Measurements from ENCODE around the gene FARS2.

FARS2 gene

DNA sequence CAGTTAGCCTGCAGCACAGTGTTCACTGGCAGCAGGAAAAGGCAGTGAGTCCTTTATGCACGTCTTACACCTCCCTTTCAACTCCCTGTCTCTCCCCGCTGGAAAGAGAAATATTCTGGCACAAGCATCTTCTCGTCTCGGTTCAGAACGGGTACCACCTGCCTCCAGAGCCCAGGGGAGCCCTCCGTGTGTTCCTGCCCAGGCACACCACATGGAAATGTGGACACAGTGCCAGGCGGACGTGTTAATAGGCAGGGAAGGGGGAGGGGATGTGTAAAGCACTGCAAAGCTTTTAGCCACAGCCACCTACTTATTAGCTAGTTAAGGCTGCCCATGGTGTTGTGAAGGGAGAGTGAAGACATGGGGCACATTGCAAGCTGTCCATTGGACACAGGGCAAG, 219.7 kb downstream of the FARS2 start:
- ChIA-PET CTCF (interaction anchor here (1.0 to 1.4 kb wide), 3 partner anchors 10 to 12 kb away, joined by 3 to 4 read pairs (median 3); no protein-coding TSS in a partner anchor), POLR2A (no interaction called here)
- TF ChIP-seq SUZ12 (IDR thresholded peaks at IDR 0.05), result no peak
- no peak for DNase-seq (ENCODE audit: extremely low spot score)

DNA sequence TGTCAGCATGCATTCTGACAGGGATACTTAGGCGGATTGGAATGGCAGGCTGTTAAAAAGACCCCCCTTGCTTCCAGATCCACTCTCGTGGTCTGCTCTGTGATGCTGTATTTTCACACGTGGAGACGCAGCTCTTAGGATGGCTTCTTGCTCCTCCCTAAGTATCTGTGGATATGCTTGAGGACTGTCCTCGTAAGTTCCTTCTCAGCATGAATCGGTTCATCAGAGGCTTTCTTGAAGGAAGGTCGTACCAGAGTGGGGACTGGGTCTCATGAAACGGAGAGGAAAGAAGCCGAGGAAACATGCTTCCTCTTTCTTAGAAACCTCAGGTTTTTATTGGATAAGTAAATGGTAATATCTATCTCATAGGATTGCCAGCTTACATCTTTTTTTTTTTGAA, 220.4 kb downstream of the FARS2 start:
- no peak for TF ChIP-seq SP1 (IDR thresholded peaks at IDR 0.05)
- no peak for TF ChIP-seq PKNOX1 (IDR thresholded peaks at IDR 0.05)
- TF ChIP-seq BHLHE40 (IDR thresholded peaks at IDR 0.05; ENCODE audit: borderline replicate concordance), result no peak
- no peak for TF ChIP-seq NFRKB (IDR thresholded peaks at IDR 0.05)
- TF ChIP-seq ELF4 (IDR thresholded peaks at IDR 0.05), result no peak
- no peak for DNase-seq (ENCODE audit: extremely low spot score)
- POLR2A ChIA-PET, result no interaction called here
- CTCF ChIA-PET, result interaction anchor here (1.1 to 1.4 kb wide), 2 partner anchors 11 to 13 kb away, joined by 3 to 4 read pairs; no protein-coding TSS in a partner anchor

DNA sequence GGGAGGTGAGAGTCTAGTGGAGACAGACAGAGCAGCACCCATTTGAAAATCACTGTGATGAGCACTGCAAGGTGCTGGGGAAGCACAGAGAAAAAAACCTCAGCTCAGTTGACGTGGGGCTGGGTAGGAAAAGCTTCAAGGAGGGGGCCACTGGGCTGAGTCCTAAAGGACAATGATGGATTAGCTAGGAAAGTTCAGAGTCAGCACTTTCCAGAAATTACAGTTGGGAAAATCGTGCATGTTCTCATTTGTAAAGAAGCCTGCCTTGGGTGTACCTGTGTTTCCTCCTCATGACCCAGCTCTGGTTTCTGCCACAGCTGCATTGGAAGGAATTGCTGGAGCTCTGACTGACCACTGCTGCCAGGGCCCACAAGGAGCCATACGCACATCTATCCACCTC, 221.3 kb downstream of the FARS2 start:
- CTCF ChIA-PET, result interaction anchor here (0.8 to 1.4 kb wide), 2 partner anchors 11 to 372 kb away, joined by 4 read pairs; no protein-coding TSS in a partner anchor
- TF ChIP-seq NFRKB (IDR thresholded peaks at IDR 0.05) (no peak), HDGF (IDR thresholded peaks at IDR 0.05; ENCODE audit: borderline replicate concordance) (no peak), PKNOX1 (IDR thresholded peaks at IDR 0.05) (no peak), FOXA1 (IDR thresholded peaks at IDR 0.05) (no peak), FOXM1 (IDR thresholded peaks at IDR 0.05; ENCODE audit: borderline replicate concordance) (no peak), ARNT (IDR thresholded peaks at IDR 0.05) (no peak), SUZ12 (IDR thresholded peaks at IDR 0.05) (no peak), ELF4 (IDR thresholded peaks at IDR 0.05) (no peak), BHLHE40 (IDR thresholded peaks at IDR 0.05; ENCODE audit: borderline replicate concordance) (no peak), CTBP1 (IDR thresholded peaks at IDR 0.05; ENCODE audit: borderline replicate concordance) (no peak), SP1 (IDR thresholded peaks at IDR 0.05) (no peak), ZNF384 (IDR thresholded peaks at IDR 0.05) (no peak)
- POLR2A ChIA-PET, result no interaction called here
- DNase-seq (ENCODE audit: extremely low spot score), result no peak

GRCh38 chr6:5484692-5485091, 223.4 kb downstream of the FARS2 start:
- no peak for TF ChIP-seq FOXK2 (IDR thresholded peaks at IDR 0.05)
- TF ChIP-seq NFRKB (IDR thresholded peaks at IDR 0.05), result no peak
- TF ChIP-seq ZNF384 (IDR thresholded peaks at IDR 0.05), result no peak
- TF ChIP-seq SUZ12 (IDR thresholded peaks at IDR 0.05), result no peak
- TF ChIP-seq FOXM1 (IDR thresholded peaks at IDR 0.05; ENCODE audit: borderline replicate concordance), result no peak
- TF ChIP-seq LEF1 (IDR thresholded peaks at IDR 0.05; ENCODE audit: borderline replicate concordance), result no peak
- no peak for TF ChIP-seq CTBP1 (IDR thresholded peaks at IDR 0.05; ENCODE audit: borderline replicate concordance)
- no peak for TF ChIP-seq BHLHE40 (IDR thresholded peaks at IDR 0.05; ENCODE audit: borderline replicate concordance)
- no peak for TF ChIP-seq HDGF (IDR thresholded peaks at IDR 0.05; ENCODE audit: borderline replicate concordance)
- ChIA-PET CTCF (interaction anchor here (1.3 kb wide), 1 partner anchor 13 kb away, joined by 3 read pairs; no protein-coding TSS in a partner anchor), POLR2A (no interaction called here)
- no peak for DNase-seq (ENCODE audit: extremely low spot score)

GRCh38 chr6:5486214-5486613, 224.9 kb downstream of the FARS2 start:
- no peak for TF ChIP-seq FOXM1 (IDR thresholded peaks at IDR 0.05; ENCODE audit: borderline replicate concordance)
- ChIA-PET POLR2A (no interaction called here), CTCF (no interaction called here)
- DNase-seq (ENCODE audit: extremely low spot score), result no peak

GRCh38 chr6:5490501-5491069, 229.3 kb downstream of the FARS2 start:
- ChIA-PET CTCF (interaction anchor here (0.7 to 1.5 kb wide), 2 partner anchors 19 to 1056 kb away, joined by 3 to 5 read pairs; no protein-coding TSS in a partner anchor), POLR2A (no interaction called here)
- no peak for TF ChIP-seq L3MBTL2 (conservative IDR thresholded peaks at IDR 0.05)
- TF ChIP-seq BHLHE40 (IDR thresholded peaks at IDR 0.05; ENCODE audit: borderline replicate concordance), result no peak
- TF ChIP-seq HDGF (IDR thresholded peaks at IDR 0.05; ENCODE audit: borderline replicate concordance), result no peak
- TF ChIP-seq ARNT (IDR thresholded peaks at IDR 0.05), result no peak
- no peak for TF ChIP-seq FOXK2 (IDR thresholded peaks at IDR 0.05)
- no peak for TF ChIP-seq FOXA1 (IDR thresholded peaks at IDR 0.05)
- no peak for TF ChIP-seq ELF4 (IDR thresholded peaks at IDR 0.05)
- no peak for TF ChIP-seq LEF1 (IDR thresholded peaks at IDR 0.05; ENCODE audit: borderline replicate concordance)
- TF ChIP-seq CTBP1 (IDR thresholded peaks at IDR 0.05; ENCODE audit: borderline replicate concordance), result no peak
- TF ChIP-seq NFRKB (IDR thresholded peaks at IDR 0.05), result no peak
- TF ChIP-seq ZNF384 (IDR thresholded peaks at IDR 0.05), result no peak
- TF ChIP-seq FOXM1 (IDR thresholded peaks at IDR 0.05; ENCODE audit: borderline replicate concordance), result no peak
- TF ChIP-seq SP1 (IDR thresholded peaks at IDR 0.05), result no peak
- TF ChIP-seq SUZ12 (IDR thresholded peaks at IDR 0.05), result no peak
- DNase-seq (ENCODE audit: extremely low spot score), result no peak

DNA sequence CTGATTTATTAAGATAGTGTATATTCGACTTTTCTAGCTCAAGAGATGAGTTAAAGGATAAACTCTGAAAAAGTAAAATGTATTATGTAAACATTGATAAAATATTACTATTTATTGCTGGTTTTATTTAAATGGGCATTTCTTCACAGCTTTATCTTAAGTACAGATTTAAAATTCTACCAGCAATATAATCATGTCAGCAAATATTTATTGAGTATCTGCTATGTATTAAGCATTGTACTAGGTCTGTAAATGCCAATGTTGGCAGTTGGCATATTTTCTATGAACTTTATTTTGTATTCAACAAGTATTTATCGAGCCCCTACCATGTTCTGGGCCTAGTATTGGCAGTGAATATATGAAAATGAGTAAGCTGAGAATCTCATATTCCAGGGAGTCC, 231.0 kb downstream of the FARS2 start:
- DNase-seq (ENCODE audit: extremely low spot score), result no peak
- ChIA-PET POLR2A (no interaction called here), CTCF (no interaction called here)
- TF ChIP-seq LEF1 (IDR thresholded peaks at IDR 0.05; ENCODE audit: borderline replicate concordance) (no peak), NFRKB (IDR thresholded peaks at IDR 0.05) (no peak), SUZ12 (IDR thresholded peaks at IDR 0.05) (no peak), FOXK2 (IDR thresholded peaks at IDR 0.05) (no peak), FOXM1 (IDR thresholded peaks at IDR 0.05; ENCODE audit: borderline replicate concordance) (no peak), HDGF (IDR thresholded peaks at IDR 0.05; ENCODE audit: borderline replicate concordance) (no peak), PKNOX1 (IDR thresholded peaks at IDR 0.05) (no peak), SP1 (IDR thresholded peaks at IDR 0.05) (no peak), BHLHE40 (IDR thresholded peaks at IDR 0.05; ENCODE audit: borderline replicate concordance) (no peak), TARDBP (IDR thresholded peaks at IDR 0.05) (no peak)
